ENCODE measurements around the gene KIF26B.
"Not testable (repeated sequence)": the region's sequence is repeated elsewhere in the genome, so short reads cannot be mapped to it uniquely, and the experiment has no call there.

KIF26B gene

GRCh38 chr1:245695211-245695610 is 540.4 kb downstream of the KIF26B start:
- peaks cover 13% of the 10 kb centered on the region for H3K36me3 ChIP-seq (replicated peaks; ENCODE audit: low read depth, low read length)
- 0 out of 2 replicates have a peak, but pooled peaks cover 7% of the 10 kb centered on the region for H3K4me1 ChIP-seq (ENCODE audit: low read length)
- H3K9me3 ChIP-seq (ENCODE audit: insufficient read depth, low read length) = no peaks in the 10 kb centered on the region
- no peak overlapping the region for H3K27ac ChIP-seq (ENCODE audit: low read length)
- H3K4me3 ChIP-seq (ENCODE audit: low read length) = no peak overlapping the region
- TF ChIP-seq EZH2phosphoT487 (IDR thresholded peaks at IDR 0.05; ENCODE audit: low read depth) (no peak), CTCF (IDR thresholded peaks at IDR 0.05; ENCODE audit: low read depth, low read length) (no peak)
- H3K27me3 ChIP-seq (ENCODE audit: low read depth, low read length) = no peaks in the 10 kb centered on the region
- H2AFZ ChIP-seq (ENCODE audit: low read depth, low read length) = no peak overlapping the region
- no peak overlapping the region for H3K9ac ChIP-seq (ENCODE audit: low read length)
- H3K79me2 ChIP-seq (ENCODE audit: low read length) = no peaks in the 10 kb centered on the region
- H3K4me2 ChIP-seq (ENCODE audit: low read length) = no peak overlapping the region
- H4K20me1 ChIP-seq (ENCODE audit: insufficient read depth, low read length) = no peaks in the 10 kb centered on the region

GRCh38 chr1:245695701-245696100 is 540.9 kb downstream of the KIF26B start:
- not testable (repeated sequence) for H3K9ac ChIP-seq (ENCODE audit: low read length); H4K20me1 ChIP-seq (ENCODE audit: insufficient read depth, low read length); H3K4me2 ChIP-seq (ENCODE audit: low read length); H3K4me1 ChIP-seq (ENCODE audit: low read length); H3K27ac ChIP-seq (ENCODE audit: low read length); H3K4me3 ChIP-seq (ENCODE audit: low read length); H3K27me3 ChIP-seq (ENCODE audit: low read depth, low read length); H3K9me3 ChIP-seq (ENCODE audit: insufficient read depth, low read length); H2AFZ ChIP-seq (ENCODE audit: low read depth, low read length); H3K79me2 ChIP-seq (ENCODE audit: low read length)
- H3K36me3 ChIP-seq (replicated peaks; ENCODE audit: low read depth, low read length) = peaks cover 13% of the 10 kb centered on the region

GRCh38 chr1:245698116-245698515 is 543.3 kb downstream of the KIF26B start:
- no peaks in the 10 kb centered on the region for H3K27me3 ChIP-seq (ENCODE audit: low read depth, low read length)
- H3K9ac ChIP-seq (ENCODE audit: low read length) = no peak overlapping the region
- H3K4me2 ChIP-seq (ENCODE audit: low read length) = no peak overlapping the region

GRCh38 chr1:245698860-245699259 is 544.1 kb downstream of the KIF26B start:
- Histone ChIP-seq H3K27me3 (ENCODE audit: low read depth, low read length) (no peaks in the 10 kb centered on the region), H3K9ac (ENCODE audit: low read length) (no peak overlapping the region), H3K4me3 (ENCODE audit: low read length) (no peak overlapping the region), H3K9me3 (ENCODE audit: insufficient read depth, low read length) (no peaks in the 10 kb centered on the region), H3K79me2 (ENCODE audit: low read length) (no peaks in the 10 kb centered on the region), H3K4me2 (ENCODE audit: low read length) (no peak overlapping the region), H3K27ac (ENCODE audit: low read length) (no peak overlapping the region), H3K36me3 (replicated peaks; ENCODE audit: low read depth, low read length) (peaks cover 13% of the 10 kb centered on the region), H4K20me1 (ENCODE audit: insufficient read depth, low read length) (no peaks in the 10 kb centered on the region), H3K4me1 (ENCODE audit: low read length) (0 out of 2 replicates have a peak, but pooled peaks cover 7% of the 10 kb centered on the region), H2AFZ (ENCODE audit: low read depth, low read length) (no peak overlapping the region)
- TF ChIP-seq EZH2phosphoT487 (IDR thresholded peaks at IDR 0.05; ENCODE audit: low read depth) = no peak
- TF ChIP-seq CTCF (IDR thresholded peaks at IDR 0.05; ENCODE audit: low read depth, low read length) = no peak

More at GRCh38 chr1:245698116-245698515, 543.3 kb downstream of the KIF26B start:
- Histone ChIP-seq H2AFZ (ENCODE audit: low read depth, low read length) (no peak overlapping the region), H3K4me3 (ENCODE audit: low read length) (no peak overlapping the region), H3K36me3 (replicated peaks; ENCODE audit: low read depth, low read length) (peaks cover 13% of the 10 kb centered on the region), H3K4me1 (ENCODE audit: low read length) (0 out of 2 replicates have a peak, but pooled peaks cover 7% of the 10 kb centered on the region), H4K20me1 (ENCODE audit: insufficient read depth, low read length) (no peaks in the 10 kb centered on the region), H3K79me2 (ENCODE audit: low read length) (no peaks in the 10 kb centered on the region), H3K27ac (ENCODE audit: low read length) (no peak overlapping the region), H3K9me3 (ENCODE audit: insufficient read depth, low read length) (no peaks in the 10 kb centered on the region)
- no peak for TF ChIP-seq EZH2phosphoT487 (IDR thresholded peaks at IDR 0.05; ENCODE audit: low read depth)
- TF ChIP-seq CTCF (IDR thresholded peaks at IDR 0.05; ENCODE audit: low read depth, low read length) = no peak

- Histone ChIP-seq H3K36me3 (replicated peaks; ENCODE audit: low read depth, low read length) (peaks cover 13% of the 10 kb centered on the region), H4K20me1 (ENCODE audit: insufficient read depth, low read length) (no peaks in the 10 kb centered on the region), H3K4me3 (ENCODE audit: low read length) (no peak overlapping the region), H3K27ac (ENCODE audit: low read length) (no peak overlapping the region), H3K9me3 (ENCODE audit: insufficient read depth, low read length) (no peaks in the 10 kb centered on the region), H3K9ac (ENCODE audit: low read length) (no peak overlapping the region), H3K4me2 (ENCODE audit: low read length) (no peak overlapping the region), H3K27me3 (ENCODE audit: low read depth, low read length) (no peaks in the 10 kb centered on the region), H3K79me2 (ENCODE audit: low read length) (no peaks in the 10 kb centered on the region), H3K4me1 (ENCODE audit: low read length) (0 out of 2 replicates have a peak, but pooled peaks cover 7% of the 10 kb centered on the region), H2AFZ (ENCODE audit: low read depth, low read length) (no peak overlapping the region)
- TF ChIP-seq EZH2phosphoT487 (IDR thresholded peaks at IDR 0.05; ENCODE audit: low read depth) (no peak), CTCF (IDR thresholded peaks at IDR 0.05; ENCODE audit: low read depth, low read length) (no peak)
Observed at GRCh38 chr1:245700631-245701030, 545.8 kb downstream of the KIF26B start.

All from OCI-LY3 (cell line).